ENCODE results near the gene DAPK2. TPM values are rescaled to one million over a fixed set of nuclear protein-coding genes. Genes with fewer than 3 reads are reported as not detected.

The DAPK2 gene
- total RNA-seq, 1 experiment from 2014 or later: 2.3 TPM

- peaks cover 13% of the 10 kb centered on the region for H3K4me1 Mint-ChIP-seq
- POLR2A ChIA-PET: no interaction called here
- no peak for TF ChIP-seq NFE2L1 (CRISPR knock-in tag; IDR thresholded peaks at IDR 0.05)
- TF ChIP-seq, protein P1, sequence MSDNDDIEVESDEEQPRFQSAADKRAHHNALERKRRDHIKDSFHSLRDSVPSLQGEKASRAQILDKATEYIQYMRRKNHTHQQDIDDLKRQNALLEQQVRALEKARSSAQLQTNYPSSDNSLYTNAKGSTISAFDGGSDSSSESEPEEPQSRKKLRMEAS (CRISPR knock-in tag; IDR thresholded peaks at IDR 0.05): no peak
- no peak for TF ChIP-seq RORB (CRISPR knock-in tag; IDR thresholded peaks at IDR 0.05)
- TF ChIP-seq SMAD4 (CRISPR knock-in tag; IDR thresholded peaks at IDR 0.05): no peak
- TF ChIP-seq GTF2I (CRISPR knock-in tag; conservative IDR thresholded peaks at IDR 0.05): no peak
- TF ChIP-seq, protein P2, sequence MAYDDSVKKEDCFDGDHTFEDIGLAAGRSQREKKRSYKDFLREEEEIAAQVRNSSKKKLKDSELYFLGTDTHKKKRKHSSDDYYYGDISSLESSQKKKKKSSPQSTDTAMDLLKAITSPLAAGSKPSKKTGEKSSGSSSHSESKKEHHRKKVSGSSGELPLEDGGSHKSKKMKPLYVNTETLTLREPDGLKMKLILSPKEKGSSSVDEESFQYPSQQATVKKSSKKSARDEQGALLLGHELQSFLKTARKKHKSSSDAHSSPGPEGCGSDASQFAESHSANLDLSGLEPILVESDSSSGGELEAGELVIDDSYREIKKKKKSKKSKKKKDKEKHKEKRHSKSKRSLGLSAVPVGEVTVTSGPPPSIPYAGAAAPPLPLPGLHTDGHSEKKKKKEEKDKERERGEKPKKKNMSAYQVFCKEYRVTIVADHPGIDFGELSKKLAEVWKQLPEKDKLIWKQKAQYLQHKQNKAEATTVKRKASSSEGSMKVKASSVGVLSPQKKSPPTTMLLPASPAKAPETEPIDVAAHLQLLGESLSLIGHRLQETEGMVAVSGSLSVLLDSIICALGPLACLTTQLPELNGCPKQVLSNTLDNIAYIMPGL (CRISPR knock-in tag; IDR thresholded peaks at IDR 0.05): no peak
- no peaks in the 10 kb centered on the region for H3K36me3 Mint-ChIP-seq
- DNase-seq (ENCODE audit: low spot score): no peak
- H3K27ac Mint-ChIP-seq: no peak overlapping the region
- no peak for ATAC-seq
- CTCF ChIA-PET: interaction anchor here (0.8 kb wide), 1 partner anchor 23 kb away, joined by 3 read pairs; no protein-coding TSS in a partner anchor
- H3K9me3 Mint-ChIP-seq: no peaks in the 10 kb centered on the region
- H3K27me3 Mint-ChIP-seq (ENCODE audit: low read depth): no peaks in the 10 kb centered on the region
- H3K4me3 Mint-ChIP-seq: no peak overlapping the region
Measured at GRCh38 chr15:63922261-63922904, 123.9 kb downstream of the DAPK2 start.

- Mint-ChIP-seq H3K27ac (no peak overlapping the region), H3K27me3 (ENCODE audit: low read depth) (no peaks in the 10 kb centered on the region), H3K4me3 (no peak overlapping the region), H3K9me3 (no peaks in the 10 kb centered on the region), H3K4me1 (peaks cover 27% of the 10 kb centered on the region), H3K36me3 (no peaks in the 10 kb centered on the region)
- ChIA-PET CTCF (interaction anchor here (1.3 to 1.8 kb wide), 2 partner anchors 24 to 125 kb away, joined by 3 to 14 read pairs; partner anchors contain the start of gene DAPK2), POLR2A (no interaction called here)
- TF ChIP-seq ETV6 (CRISPR knock-in tag; IDR thresholded peaks at IDR 0.05) (no peak), ZNF232 (CRISPR knock-in tag; IDR thresholded peaks at IDR 0.05) (no peak), TP53 (CRISPR knock-in tag; IDR thresholded peaks at IDR 0.05) (no peak), TEAD4 (CRISPR knock-in tag; IDR thresholded peaks at IDR 0.05) (no peak), ZNF263 (CRISPR knock-in tag; IDR thresholded peaks at IDR 0.05; ENCODE audit: low read depth) (no peak), ZNF219 (CRISPR knock-in tag; IDR thresholded peaks at IDR 0.05; ENCODE audit: borderline replicate concordance) (no peak), ZMAT4 (CRISPR knock-in tag; IDR thresholded peaks at IDR 0.05) (no peak), ZNF532 (CRISPR knock-in tag; IDR thresholded peaks at IDR 0.05; ENCODE audit: borderline replicate concordance) (no peak), ZNF423 (CRISPR knock-in tag; IDR thresholded peaks at IDR 0.05) (no peak), FOXJ3 (CRISPR knock-in tag; IDR thresholded peaks at IDR 0.05; ENCODE audit: borderline replicate concordance) (no peak), SP1 (CRISPR knock-in tag; conservative IDR thresholded peaks at IDR 0.05) (no peak), RELA (CRISPR knock-in tag; IDR thresholded peaks at IDR 0.05; ENCODE audit: borderline replicate concordance) (no peak), JUN (CRISPR knock-in tag; IDR thresholded peaks at IDR 0.05) (no peak), PRRX2 (CRISPR knock-in tag; IDR thresholded peaks at IDR 0.05) (no peak), KAT7 (CRISPR knock-in tag; IDR thresholded peaks at IDR 0.05; ENCODE audit: borderline replicate concordance) (no peak), ZNF671 (CRISPR knock-in tag; IDR thresholded peaks at IDR 0.05) (no peak)
- TF ChIP-seq, protein P3, sequence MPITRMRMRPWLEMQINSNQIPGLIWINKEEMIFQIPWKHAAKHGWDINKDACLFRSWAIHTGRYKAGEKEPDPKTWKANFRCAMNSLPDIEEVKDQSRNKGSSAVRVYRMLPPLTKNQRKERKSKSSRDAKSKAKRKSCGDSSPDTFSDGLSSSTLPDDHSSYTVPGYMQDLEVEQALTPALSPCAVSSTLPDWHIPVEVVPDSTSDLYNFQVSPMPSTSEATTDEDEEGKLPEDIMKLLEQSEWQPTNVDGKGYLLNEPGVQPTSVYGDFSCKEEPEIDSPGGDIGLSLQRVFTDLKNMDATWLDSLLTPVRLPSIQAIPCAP (CRISPR knock-in tag; IDR thresholded peaks at IDR 0.05): no peak
- TF ChIP-seq, protein P4, sequence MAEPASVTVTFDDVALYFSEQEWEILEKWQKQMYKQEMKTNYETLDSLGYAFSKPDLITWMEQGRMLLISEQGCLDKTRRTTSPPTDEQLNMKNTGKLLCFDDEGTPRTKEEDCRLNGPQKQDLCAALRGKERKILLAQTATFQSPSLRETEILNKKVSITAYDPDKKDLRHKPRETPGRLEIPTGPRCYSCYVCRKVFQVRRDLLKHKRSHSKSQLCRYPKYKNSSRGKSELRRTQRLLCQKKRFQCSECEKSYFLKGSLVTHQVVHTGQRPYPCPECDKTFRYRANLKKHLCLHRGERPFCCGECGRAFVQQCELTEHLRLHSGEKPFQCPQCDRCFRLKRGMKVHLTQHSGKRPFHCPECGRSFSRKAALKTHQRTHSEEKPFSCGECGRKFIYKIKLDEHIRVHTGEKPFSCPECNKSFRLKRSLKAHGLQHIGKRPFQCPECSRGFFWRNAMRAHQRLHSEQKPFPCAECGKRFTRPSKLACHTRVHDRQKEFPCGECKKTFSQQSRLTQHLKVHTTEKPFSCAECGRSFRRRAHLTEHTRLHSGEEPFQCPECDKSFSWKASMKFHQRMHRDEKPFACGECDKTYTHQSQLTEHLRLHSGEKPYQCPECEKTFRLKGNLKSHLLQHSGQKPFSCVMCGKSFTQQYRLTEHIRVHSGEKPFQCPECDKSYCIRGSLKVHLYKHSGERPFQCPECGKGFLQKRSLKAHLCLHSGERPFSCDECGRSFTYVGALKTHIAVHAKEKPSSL (CRISPR knock-in tag; conservative IDR thresholded peaks at IDR 0.05): no peak
- DNase-seq (ENCODE audit: low spot score): no peak
- no peak for ATAC-seq
Measured at GRCh38 chr15:63920504-63921175, 125.6 kb downstream of the DAPK2 start.

Data from WTC11 (cell line).